ENCODE data around the gene PPP1R12B.
"Not testable (repeated sequence)": the region's sequence is repeated elsewhere in the genome, so short reads cannot be mapped to it uniquely, and the experiment has no call there.

The PPP1R12B gene

DNA sequence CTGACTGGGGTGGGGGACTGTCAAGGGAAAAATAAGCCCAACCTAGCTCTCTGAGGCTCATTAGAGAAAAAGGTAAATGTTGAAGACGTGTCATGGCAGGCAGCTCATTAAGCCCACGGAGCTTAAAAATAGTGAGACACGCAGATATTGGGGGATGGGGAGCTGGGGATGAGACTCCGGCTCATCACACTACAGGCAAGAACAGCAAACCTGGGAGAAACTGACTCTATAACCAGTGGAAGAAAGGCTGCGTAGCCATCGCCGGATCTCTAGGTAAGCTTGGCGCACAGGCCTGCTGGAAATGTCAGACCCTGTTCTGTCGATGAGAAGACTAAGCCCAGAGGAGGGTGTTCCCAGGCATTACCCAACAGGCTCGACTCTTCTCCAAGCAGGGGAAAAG lies 283.7 kb downstream of the PPP1R12B start:
- Histone ChIP-seq H3K27me3 (peaks cover 78% of the 10 kb centered on the region), H3K9me3 (no peaks in the 10 kb centered on the region), H3K4me1 (ENCODE audit: control insufficient read depth in 1 of 2, insufficient read depth in 1 of 2, low read depth in 1 of 2, low read length in 1 of 2) (peaks cover 19 to 47% of the 10 kb centered on the region in 2 experiments), H3K36me3 (no peaks in the 10 kb centered on the region), H3K4me3 (ENCODE audit: low read depth in 1 of 2, low read length in 1 of 2) (no peak overlapping the region), H3K27ac (no peak overlapping the region)
- TF ChIP-seq, protein P1, sequence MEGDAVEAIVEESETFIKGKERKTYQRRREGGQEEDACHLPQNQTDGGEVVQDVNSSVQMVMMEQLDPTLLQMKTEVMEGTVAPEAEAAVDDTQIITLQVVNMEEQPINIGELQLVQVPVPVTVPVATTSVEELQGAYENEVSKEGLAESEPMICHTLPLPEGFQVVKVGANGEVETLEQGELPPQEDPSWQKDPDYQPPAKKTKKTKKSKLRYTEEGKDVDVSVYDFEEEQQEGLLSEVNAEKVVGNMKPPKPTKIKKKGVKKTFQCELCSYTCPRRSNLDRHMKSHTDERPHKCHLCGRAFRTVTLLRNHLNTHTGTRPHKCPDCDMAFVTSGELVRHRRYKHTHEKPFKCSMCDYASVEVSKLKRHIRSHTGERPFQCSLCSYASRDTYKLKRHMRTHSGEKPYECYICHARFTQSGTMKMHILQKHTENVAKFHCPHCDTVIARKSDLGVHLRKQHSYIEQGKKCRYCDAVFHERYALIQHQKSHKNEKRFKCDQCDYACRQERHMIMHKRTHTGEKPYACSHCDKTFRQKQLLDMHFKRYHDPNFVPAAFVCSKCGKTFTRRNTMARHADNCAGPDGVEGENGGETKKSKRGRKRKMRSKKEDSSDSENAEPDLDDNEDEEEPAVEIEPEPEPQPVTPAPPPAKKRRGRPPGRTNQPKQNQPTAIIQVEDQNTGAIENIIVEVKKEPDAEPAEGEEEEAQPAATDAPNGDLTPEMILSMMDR (IDR thresholded peaks at IDR 0.05): no peak

DNA sequence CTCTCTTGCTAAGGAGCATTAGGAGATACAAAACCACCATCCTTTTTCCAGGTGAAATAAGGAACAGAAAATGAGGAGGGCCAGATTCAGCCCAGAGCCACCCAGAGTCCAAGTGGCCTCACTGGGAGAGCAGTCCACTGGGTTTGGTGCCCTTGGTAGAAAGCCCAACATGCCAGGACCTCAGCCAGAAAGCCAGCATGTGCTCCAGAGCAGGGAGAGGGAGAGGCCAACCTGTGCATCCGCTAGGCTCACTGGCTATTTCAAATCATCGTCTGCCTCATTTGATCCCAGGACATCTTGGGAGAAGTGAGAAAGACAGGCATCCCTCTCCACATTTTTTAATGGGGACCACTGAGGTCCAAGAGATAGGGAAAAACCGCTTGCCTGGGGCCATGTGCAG lies 287.7 kb downstream of the PPP1R12B start:
- not testable (repeated sequence) for H3K4me3 ChIP-seq (ENCODE audit: low read depth in 1 of 2, low read length in 1 of 2); H3K9me3 ChIP-seq; H3K27ac ChIP-seq; H3K4me1 ChIP-seq (ENCODE audit: control insufficient read depth in 1 of 2, insufficient read depth in 1 of 2, low read depth in 1 of 2, low read length in 1 of 2); H3K36me3 ChIP-seq
- H3K27me3 ChIP-seq: peaks cover 100% of the 10 kb centered on the region

DNA sequence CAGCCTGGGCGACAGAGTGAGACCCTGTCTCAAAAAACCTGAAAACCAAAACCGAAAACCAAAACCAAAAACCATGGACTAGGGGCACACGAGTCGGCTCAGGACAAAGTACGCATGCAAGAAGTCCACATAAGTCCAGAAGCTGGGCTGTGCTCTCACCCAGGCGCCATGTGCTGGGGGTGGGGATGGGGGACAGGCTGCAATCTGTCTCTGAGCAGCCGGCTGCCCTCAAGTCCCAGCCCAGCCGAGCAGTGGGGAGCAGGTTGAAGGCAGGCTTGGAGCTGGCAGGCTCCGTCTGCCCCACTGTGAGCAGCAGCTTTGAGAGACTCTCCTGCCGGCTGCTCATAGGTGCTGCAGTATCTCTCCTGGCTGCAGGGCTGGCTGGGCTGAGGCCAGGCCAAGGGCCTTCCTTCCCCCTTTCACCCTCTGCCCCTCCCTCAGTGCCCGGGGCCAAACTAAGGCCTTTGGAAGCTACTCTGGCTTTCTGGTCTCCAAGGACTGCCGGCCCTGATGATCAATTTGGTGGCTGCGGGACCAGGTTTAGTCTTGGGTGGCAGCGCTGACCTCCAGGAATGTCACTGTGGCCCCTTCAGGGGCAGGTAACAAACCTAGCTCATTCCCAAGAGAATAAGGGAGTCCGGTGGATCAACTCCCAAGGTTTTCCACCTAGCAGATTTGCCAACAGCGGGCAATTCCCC lies 289.0 kb downstream of the PPP1R12B start:
- H3K36me3 ChIP-seq; H3K4me3 ChIP-seq (ENCODE audit: low read depth in 1 of 2, low read length in 1 of 2); H3K4me1 ChIP-seq (ENCODE audit: control insufficient read depth in 1 of 2, insufficient read depth in 1 of 2, low read depth in 1 of 2, low read length in 1 of 2); H3K9me3 ChIP-seq; H3K27ac ChIP-seq: not testable (repeated sequence)
- H3K27me3 ChIP-seq: peaks cover 100% of the 10 kb centered on the region

DNA sequence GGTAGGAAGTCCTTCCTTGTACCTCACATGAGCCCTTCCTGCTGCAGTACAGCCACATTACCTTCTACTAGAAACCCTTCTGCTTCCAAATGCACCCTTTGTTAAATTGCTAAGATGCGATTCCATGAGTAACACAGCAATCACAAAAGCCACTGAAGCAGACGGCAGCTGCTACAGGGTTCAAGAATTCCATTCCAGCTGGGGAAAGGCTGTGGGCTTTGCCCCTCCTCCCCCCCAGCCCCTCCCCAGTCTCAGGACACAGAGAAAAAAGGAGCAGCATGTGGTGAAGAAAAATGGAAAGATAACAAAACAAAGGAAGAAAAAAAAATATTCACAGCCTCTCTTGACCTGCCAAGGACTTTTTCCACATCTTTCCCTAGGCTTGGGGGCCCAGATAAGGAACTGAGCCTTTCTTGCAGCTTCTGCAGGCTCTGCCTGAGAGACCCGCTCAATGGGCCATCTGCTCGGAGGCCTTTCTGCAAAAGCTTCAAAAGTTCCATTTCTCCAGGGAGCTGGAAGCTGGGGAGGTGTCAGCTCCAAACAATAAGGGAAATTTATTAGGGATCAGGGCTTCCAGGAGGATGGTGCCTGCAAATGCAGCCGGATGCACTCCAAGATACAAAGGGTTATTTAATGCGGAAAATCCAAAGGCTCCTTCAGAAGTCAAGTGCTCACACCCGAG lies 289.7 kb downstream of the PPP1R12B start:
- no peaks in the 10 kb centered on the region for H3K36me3 ChIP-seq
- H3K27me3 ChIP-seq: peaks cover 100% of the 10 kb centered on the region
- TF ChIP-seq, protein P1 (IDR thresholded peaks at IDR 0.05): no peak
- H3K27ac ChIP-seq: no peak overlapping the region
- H3K4me1 ChIP-seq (ENCODE audit: control insufficient read depth in 1 of 2, insufficient read depth in 1 of 2, low read depth in 1 of 2, low read length in 1 of 2): peaks cover 0 to 6% of the 10 kb centered on the region in 2 experiments
- no peak overlapping the region for H3K4me3 ChIP-seq (ENCODE audit: low read depth in 1 of 2, low read length in 1 of 2)
- H3K9me3 ChIP-seq: no peaks in the 10 kb centered on the region

DNA sequence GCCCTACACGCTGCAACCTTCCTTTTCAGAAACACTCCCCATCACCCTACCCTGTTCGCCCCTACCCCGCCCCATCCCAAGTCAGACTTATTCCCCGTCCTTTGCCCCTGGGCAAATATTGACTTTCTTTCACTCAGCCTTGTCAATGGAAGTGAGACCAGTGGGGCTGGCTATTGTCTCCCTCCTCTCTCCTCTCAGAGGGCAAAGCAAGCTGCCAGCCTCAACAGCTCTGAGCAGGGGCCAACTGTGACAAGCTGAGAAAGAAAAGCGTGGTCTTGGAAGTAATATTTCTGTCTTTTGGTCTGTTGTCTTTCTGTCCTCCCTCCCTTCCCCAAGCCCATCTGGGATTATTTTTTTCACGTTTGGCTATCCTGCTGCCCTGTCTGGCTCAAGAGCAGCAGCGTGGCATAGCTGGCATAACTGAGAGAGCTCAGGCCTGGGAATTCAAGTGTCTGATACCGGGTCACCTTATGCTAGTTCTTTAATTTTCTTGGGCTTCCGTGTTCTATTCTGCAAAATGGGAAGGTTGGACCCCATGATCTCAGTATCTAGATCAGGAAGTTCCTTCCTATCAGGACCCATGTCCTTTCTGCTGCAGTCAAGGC lies 290.3 kb downstream of the PPP1R12B start:
- H3K36me3 ChIP-seq: not testable (repeated sequence)
- peaks cover 0 to 10% of the 10 kb centered on the region in 2 experiments for H3K4me1 ChIP-seq (ENCODE audit: control insufficient read depth in 1 of 2, insufficient read depth in 1 of 2, low read depth in 1 of 2, low read length in 1 of 2)

DNA sequence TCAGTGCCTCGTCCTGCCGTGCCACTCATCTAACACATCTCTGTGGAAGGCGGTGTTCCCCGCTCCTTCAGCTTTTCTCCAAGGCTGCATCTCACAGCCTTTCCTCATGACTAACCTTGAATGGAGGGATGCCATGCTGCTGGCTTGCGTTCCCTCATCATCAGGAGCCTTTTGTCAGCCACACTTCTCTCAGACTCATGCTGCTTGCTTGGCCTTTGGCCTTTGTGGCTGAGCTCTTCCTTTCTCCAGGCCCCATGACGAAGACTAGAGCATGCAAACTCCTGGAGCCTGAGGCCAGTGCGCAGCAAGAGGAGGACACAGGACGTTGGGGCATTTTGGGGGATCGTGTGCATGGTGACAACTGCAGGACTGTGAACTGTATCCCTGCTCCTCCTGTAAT lies 291.0 kb downstream of the PPP1R12B start:
- peaks cover 0 to 10% of the 10 kb centered on the region in 2 experiments for H3K4me1 ChIP-seq (ENCODE audit: control insufficient read depth in 1 of 2, insufficient read depth in 1 of 2, low read depth in 1 of 2, low read length in 1 of 2)
- TF ChIP-seq, protein P1 (IDR thresholded peaks at IDR 0.05): no peak
- H3K27ac ChIP-seq: no peak overlapping the region
- H3K27me3 ChIP-seq: peaks cover 100% of the 10 kb centered on the region
- H3K4me3 ChIP-seq (ENCODE audit: low read depth in 1 of 2, low read length in 1 of 2): no peak overlapping the region
- H3K9me3 ChIP-seq: no peaks in the 10 kb centered on the region
- no peaks in the 10 kb centered on the region for H3K36me3 ChIP-seq

More for the DNA sequence above, 290.3 kb downstream of the PPP1R12B start:
- not testable (repeated sequence) for H3K9me3 ChIP-seq; H3K4me3 ChIP-seq (ENCODE audit: low read depth in 1 of 2, low read length in 1 of 2); H3K27ac ChIP-seq
- peaks cover 100% of the 10 kb centered on the region for H3K27me3 ChIP-seq

DNA sequence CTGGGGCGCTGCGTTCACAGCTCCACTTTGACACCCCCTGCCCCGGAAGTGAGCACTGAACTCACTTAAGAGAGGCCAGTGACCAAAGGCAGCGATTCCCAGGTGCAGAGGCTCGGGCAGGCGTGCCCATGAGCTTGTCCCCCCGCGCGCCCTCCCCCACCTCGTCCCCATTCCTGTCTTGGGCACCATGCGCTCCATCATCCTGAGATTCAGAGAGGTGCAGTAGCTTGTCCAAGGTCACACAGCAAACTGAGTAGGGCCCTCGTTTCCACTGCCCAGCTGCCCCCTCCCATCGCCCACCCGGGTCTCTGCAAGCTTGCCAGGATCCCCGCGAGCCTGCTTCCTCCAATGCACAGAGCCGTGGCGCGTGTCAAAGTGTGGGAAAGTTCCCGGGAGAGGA lies 293.7 kb downstream of the PPP1R12B start:
- Histone ChIP-seq H3K9me3 (no peaks in the 10 kb centered on the region), H3K36me3 (no peaks in the 10 kb centered on the region), H3K27me3 (peaks cover 100% of the 10 kb centered on the region), H3K4me1 (ENCODE audit: control insufficient read depth in 1 of 2, insufficient read depth in 1 of 2, low read depth in 1 of 2, low read length in 1 of 2) (peaks cover 0 to 10% of the 10 kb centered on the region in 2 experiments), H3K27ac (no peak overlapping the region), H3K4me3 (ENCODE audit: low read depth in 1 of 2, low read length in 1 of 2) (no peak overlapping the region)
- TF ChIP-seq, protein P1 (IDR thresholded peaks at IDR 0.05): no peak
